Medulla oblongata (tissue), 1 donor: ENCODE measurements around the gene ADORA2A.
"Not testable (repeated sequence)": the region's sequence is repeated elsewhere in the genome, so short reads cannot be mapped to it uniquely, and the experiment has no call there.

Experiments
- DNase-seq: peaks from one replicate; pipeline ENCODE4 v3.0.0-alpha.2; 2015; ENCODE audit errors: extremely low spot score

ADORA2A gene

GRCh38 chr22:24489011-24489410 lies 61.6 kb downstream of the ADORA2A start:
- no peak for DNase-seq

GRCh38 chr22:24489434-24489833 lies 62.0 kb downstream of the ADORA2A start:
- DNase-seq, result not testable (repeated sequence)
